ENCODE measurements around the gene GBF1. TPM values are rescaled to one million over a fixed set of nuclear protein-coding genes. Genes with fewer than 3 reads are reported as not detected.

Gene GBF1
- total and polyA plus RNA-seq, 2 of the 13 experiments (the other 11 are each of a cell fraction or from before 2014, with no cell fraction given): 17.1 to 21.9 TPM

DNA sequence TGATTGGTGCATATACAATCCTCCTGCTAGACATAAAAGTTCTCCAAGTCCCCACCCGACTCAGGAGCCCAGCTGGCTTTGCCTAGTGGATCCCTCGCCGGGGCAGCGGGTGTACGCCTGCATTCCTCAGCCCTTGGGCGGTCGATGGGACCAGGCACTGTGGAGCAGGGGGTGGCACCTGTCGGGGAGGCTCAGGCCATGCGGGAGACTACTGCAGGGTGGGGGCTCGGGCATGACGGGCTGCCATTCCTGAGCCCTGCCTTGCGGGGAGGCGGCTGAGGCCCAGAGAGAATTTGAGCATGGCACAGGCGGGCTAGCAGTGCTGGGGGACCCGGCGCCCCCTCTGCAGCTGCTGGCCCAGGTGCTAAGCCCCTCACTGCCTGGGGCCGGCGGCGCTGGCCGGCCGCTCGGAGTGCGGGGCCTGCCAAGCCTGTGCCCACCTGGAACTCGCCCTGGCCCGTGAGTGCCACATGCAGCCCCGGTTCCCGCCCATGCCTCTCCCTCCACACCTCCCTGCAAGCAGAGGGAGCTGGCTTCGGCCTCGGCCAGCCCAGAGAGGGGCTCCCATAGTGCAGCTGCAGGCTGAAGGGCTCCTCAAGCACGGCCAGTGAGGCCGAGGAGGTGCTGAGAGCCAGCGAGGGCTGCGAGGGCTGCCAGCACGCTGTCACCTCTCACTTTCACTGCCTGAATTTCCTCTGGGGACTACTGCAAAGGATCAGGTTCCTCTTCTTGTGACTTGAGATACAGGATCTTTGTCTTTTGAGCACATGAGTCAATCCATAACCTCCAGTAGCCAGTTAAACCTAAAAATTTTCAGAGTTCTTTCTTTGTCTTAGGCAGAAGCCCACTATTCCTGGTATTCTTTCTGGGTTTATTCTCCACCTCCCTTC, 44.3 kb upstream of the GBF1 start:
- in situ Hi-C loops (cut with HindIII; ENCODE audit: extremely low pct_ligation_motif_present, low pct_unique_long_range_greater_than_20kb): no loop called here
- Histone ChIP-seq H3K4me3 (replicated peaks in 1 of 3; ENCODE audit: insufficient read depth in 1 of 3, low read depth in 2 of 3, low read length in 3 of 3) (no peak overlapping the region), H3K79me2 (ENCODE audit: insufficient read depth, low read length) (no peaks in the 10 kb centered on the region), H3K27me3 (ENCODE audit: control insufficient read depth in 1 of 2, insufficient read depth in 2 of 2, low read length in 2 of 2) (no peaks in the 10 kb centered on the region; a peak in 2 of 5 replicates), H3K9me3 (ENCODE audit: low read length) (no peaks in the 10 kb centered on the region), H3K4me1 (ENCODE audit: insufficient read depth, low read length) (0 out of 2 replicates have a peak, but pooled peaks cover 4% of the 10 kb centered on the region), H3K9ac (ENCODE audit: insufficient read depth, low read depth, low read length) (no peak overlapping the region), H4K20me1 (ENCODE audit: insufficient read depth, low read length) (no peaks in the 10 kb centered on the region), H3K36me3 (replicated peaks in 1 of 2; ENCODE audit: control insufficient read depth in 1 of 2, insufficient read depth in 2 of 2, low read length in 2 of 2) (no peaks in the 10 kb centered on the region), H3K4me2 (ENCODE audit: low read depth, low read length) (no peak overlapping the region), H3K27ac (ENCODE audit: extremely low read length, insufficient read depth, low read length) (no peak overlapping the region), H2AFZ (ENCODE audit: low read length) (no peak overlapping the region)
- WGBS (ENCODE audit: low lambda C conversion rate): 67% methylated on average over 11 of the region's 34 CpGs
- intact Hi-C loops (cut with micrococcal nuclease; ENCODE audit: unreplicated experiment): no loop called here
- ChIA-PET POLR2A (no interaction called here), CTCF (ENCODE audit: low intra/inter-chr PET ratio, low total read pairs) (no interaction called here)
- no TSS peak for BruUV-seq (replicated peaks)
- FAIRE-seq (no peak), ATAC-seq (no peak), DNase-seq (ENCODE audit: low spot score) (no peak)
- TF ChIP-seq ZNF850 (CRISPR knock-in tag; conservative IDR thresholded peaks at IDR 0.05) (peak; percentile 98), SIX1 (CRISPR knock-in tag; IDR thresholded peaks at IDR 0.05; ENCODE audit: borderline replicate concordance) (no peak)

DNA sequence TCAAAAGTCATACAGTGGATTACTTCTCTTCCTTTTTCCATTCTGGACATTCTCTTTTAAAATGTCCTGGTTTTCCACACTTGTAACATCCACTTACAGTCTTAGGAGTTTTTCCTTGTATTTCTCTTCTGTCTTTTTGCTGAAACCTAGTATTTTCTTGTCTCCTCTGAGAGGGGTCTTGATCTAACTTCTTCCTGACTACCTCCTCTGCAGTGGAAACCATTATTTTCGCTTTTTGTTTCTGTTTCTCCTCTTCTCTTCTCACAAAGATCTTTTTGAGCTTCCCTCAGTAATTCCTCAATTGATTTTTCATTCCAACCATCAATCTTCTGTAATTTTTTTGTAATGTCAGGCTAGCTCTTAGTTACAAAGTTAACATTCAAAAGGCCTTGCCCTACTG, 42.9 kb upstream of the GBF1 start:
- Histone ChIP-seq H3K9ac (ENCODE audit: insufficient read depth, low read depth, low read length) (no peak overlapping the region), H3K9me3 (ENCODE audit: low read length) (no peaks in the 10 kb centered on the region)
- 2% methylated on average over 1 of the region's 1 CpG for WGBS (ENCODE audit: low lambda C conversion rate)

More for the DNA sequence above, 42.9 kb upstream of the GBF1 start:
- FAIRE-seq (no peak), ATAC-seq (no peak), DNase-seq (ENCODE audit: low spot score) (no peak)
- Histone ChIP-seq H4K20me1 (ENCODE audit: insufficient read depth, low read length) (no peaks in the 10 kb centered on the region), H3K79me2 (ENCODE audit: insufficient read depth, low read length) (no peaks in the 10 kb centered on the region), H2AFZ (ENCODE audit: low read length) (no peak overlapping the region), H3K36me3 (replicated peaks in 1 of 2; ENCODE audit: control insufficient read depth in 1 of 2, insufficient read depth in 2 of 2, low read length in 2 of 2) (no peaks in the 10 kb centered on the region), H3K27ac (ENCODE audit: extremely low read length, insufficient read depth, low read length) (no peak overlapping the region), H3K4me2 (ENCODE audit: low read depth, low read length) (no peak overlapping the region), H3K4me3 (replicated peaks in 1 of 3; ENCODE audit: insufficient read depth in 1 of 3, low read depth in 2 of 3, low read length in 3 of 3) (no peak overlapping the region), H3K4me1 (ENCODE audit: insufficient read depth, low read length) (peaks cover 12% of the 10 kb centered on the region), H3K27me3 (ENCODE audit: control insufficient read depth in 1 of 2, insufficient read depth in 2 of 2, low read length in 2 of 2) (no peaks in the 10 kb centered on the region; a peak in 2 of 5 replicates)
- ChIA-PET CTCF (ENCODE audit: low intra/inter-chr PET ratio, low total read pairs) (no interaction called here), POLR2A (no interaction called here)
- intact Hi-C loops (cut with micrococcal nuclease; ENCODE audit: unreplicated experiment): no loop called here
- in situ Hi-C loops (cut with HindIII; ENCODE audit: extremely low pct_ligation_motif_present, low pct_unique_long_range_greater_than_20kb): no loop called here
- no peak for TF ChIP-seq CEBPG (CRISPR knock-in tag; IDR thresholded peaks at IDR 0.05)
- TF ChIP-seq SALL1 (CRISPR knock-in tag; IDR thresholded peaks at IDR 0.05): no peak
- TF ChIP-seq MAFG (CRISPR knock-in tag; IDR thresholded peaks at IDR 0.05): no peak
- no peak for TF ChIP-seq ZNF629 (CRISPR knock-in tag; conservative IDR thresholded peaks at IDR 0.05)
- TF ChIP-seq, protein P1, sequence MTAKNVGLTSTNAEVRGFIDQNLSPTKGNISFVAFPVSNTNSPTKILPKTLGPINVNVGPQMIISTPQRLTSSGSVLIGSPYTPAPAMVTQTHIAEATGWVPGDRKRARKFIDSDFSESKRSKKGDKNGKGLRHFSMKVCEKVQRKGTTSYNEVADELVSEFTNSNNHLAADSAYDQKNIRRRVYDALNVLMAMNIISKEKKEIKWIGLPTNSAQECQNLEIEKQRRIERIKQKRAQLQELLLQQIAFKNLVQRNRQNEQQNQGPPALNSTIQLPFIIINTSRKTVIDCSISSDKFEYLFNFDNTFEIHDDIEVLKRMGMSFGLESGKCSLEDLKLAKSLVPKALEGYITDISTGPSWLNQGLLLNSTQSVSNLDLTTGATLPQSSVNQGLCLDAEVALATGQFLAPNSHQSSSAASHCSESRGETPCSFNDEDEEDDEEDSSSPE (CRISPR knock-in tag; IDR thresholded peaks at IDR 0.05): no peak
- no peak for TF ChIP-seq SATB2 (CRISPR knock-in tag; IDR thresholded peaks at IDR 0.05)
- no peak for TF ChIP-seq PHB2 (IDR thresholded peaks at IDR 0.05; ENCODE audit: partially characterized antibody)
- TF ChIP-seq, protein P2, sequence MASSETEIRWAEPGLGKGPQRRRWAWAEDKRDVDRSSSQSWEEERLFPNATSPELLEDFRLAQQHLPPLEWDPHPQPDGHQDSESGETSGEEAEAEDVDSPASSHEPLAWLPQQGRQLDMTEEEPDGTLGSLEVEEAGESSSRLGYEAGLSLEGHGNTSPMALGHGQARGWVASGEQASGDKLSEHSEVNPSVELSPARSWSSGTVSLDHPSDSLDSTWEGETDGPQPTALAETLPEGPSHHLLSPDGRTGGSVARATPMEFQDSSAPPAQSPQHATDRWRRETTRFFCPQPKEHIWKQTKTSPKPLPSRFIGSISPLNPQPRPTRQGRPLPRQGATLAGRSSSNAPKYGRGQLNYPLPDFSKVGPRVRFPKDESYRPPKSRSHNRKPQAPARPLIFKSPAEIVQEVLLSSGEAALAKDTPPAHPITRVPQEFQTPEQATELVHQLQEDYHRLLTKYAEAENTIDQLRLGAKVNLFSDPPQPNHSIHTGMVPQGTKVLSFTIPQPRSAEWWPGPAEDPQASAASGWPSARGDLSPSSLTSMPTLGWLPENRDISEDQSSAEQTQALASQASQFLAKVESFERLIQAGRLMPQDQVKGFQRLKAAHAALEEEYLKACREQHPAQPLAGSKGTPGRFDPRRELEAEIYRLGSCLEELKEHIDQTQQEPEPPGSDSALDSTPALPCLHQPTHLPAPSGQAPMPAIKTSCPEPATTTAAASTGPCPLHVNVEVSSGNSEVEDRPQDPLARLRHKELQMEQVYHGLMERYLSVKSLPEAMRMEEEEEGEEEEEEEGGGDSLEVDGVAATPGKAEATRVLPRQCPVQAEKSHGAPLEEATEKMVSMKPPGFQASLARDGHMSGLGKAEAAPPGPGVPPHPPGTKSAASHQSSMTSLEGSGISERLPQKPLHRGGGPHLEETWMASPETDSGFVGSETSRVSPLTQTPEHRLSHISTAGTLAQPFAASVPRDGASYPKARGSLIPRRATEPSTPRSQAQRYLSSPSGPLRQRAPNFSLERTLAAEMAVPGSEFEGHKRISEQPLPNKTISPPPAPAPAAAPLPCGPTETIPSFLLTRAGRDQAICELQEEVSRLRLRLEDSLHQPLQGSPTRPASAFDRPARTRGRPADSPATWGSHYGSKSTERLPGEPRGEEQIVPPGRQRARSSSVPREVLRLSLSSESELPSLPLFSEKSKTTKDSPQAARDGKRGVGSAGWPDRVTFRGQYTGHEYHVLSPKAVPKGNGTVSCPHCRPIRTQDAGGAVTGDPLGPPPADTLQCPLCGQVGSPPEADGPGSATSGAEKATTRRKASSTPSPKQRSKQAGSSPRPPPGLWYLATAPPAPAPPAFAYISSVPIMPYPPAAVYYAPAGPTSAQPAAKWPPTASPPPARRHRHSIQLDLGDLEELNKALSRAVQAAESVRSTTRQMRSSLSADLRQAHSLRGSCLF (CRISPR knock-in tag; IDR thresholded peaks at IDR 0.05; ENCODE audit: borderline replicate concordance): no peak
- no peak for TF ChIP-seq YEATS2 (CRISPR knock-in tag; IDR thresholded peaks at IDR 0.05; ENCODE audit: borderline replicate concordance)
- BruUV-seq (replicated peaks): no TSS peak
